Gastrocnemius medialis (tissue), 4 donors: ENCODE measurements around the gene TBRG4.

Experiments used
- POLR2A ChIP-seq, 2 donors: fragments of 450-650 bp; IDR thresholded peaks; one replicate each; pipeline ENCODE4 v1.6.1; 2017; ENCODE audit warnings: antibody characterized with exemption in 2 of 2, mild to moderate bottlenecking in 2 of 2, moderate library complexity in 2 of 2
- TF ChIP-seq, protein P1 (sequence below), 5 experiments: fragments of 450-650 bp in 3 of 5; fragments of 200-600 bp in 2 of 5; sonication (generic) in 2 of 5; IDR thresholded peaks in 4 of 5; conservative IDR thresholded peaks in 1 of 5; 1 replicate in 4 of 5; 2 replicates in 1 of 5; pipeline ENCODE4 v1.5.1; 2016 to 2019; ENCODE audit warnings: antibody characterized with exemption in 5 of 5, mild to moderate bottlenecking in 3 of 5, moderate library complexity in 3 of 5

DNA sequence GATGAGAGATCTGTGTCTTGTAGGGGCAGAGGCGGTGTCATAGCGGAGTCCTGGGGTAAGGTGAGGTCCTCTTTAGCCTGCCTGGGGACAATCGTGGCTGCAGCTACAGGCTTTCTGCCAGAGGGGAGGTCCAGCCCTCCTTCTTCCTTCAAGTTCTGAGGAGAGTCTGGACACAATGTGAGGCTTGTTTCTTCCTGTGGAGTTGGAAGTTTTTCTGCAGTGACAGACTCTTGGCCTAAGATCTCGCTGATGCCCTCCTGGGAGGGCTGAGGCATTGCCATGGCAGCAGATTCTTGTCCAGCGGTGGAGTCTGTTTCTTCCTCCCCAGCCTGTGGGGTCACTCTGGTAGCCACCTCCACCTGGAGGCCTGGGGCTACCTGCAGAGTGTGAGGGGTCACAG, 27.2 kb downstream of the TBRG4 start:
- TF ChIP-seq, protein P1, sequence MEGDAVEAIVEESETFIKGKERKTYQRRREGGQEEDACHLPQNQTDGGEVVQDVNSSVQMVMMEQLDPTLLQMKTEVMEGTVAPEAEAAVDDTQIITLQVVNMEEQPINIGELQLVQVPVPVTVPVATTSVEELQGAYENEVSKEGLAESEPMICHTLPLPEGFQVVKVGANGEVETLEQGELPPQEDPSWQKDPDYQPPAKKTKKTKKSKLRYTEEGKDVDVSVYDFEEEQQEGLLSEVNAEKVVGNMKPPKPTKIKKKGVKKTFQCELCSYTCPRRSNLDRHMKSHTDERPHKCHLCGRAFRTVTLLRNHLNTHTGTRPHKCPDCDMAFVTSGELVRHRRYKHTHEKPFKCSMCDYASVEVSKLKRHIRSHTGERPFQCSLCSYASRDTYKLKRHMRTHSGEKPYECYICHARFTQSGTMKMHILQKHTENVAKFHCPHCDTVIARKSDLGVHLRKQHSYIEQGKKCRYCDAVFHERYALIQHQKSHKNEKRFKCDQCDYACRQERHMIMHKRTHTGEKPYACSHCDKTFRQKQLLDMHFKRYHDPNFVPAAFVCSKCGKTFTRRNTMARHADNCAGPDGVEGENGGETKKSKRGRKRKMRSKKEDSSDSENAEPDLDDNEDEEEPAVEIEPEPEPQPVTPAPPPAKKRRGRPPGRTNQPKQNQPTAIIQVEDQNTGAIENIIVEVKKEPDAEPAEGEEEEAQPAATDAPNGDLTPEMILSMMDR (IDR thresholded peaks at IDR 0.05 in 4 of 5, conservative IDR thresholded peaks at IDR 0.05 in 1 of 5) = no peak
- no peak for TF ChIP-seq POLR2A (IDR thresholded peaks at IDR 0.05)
